HG02798 (cell line): ENCODE measurements around the gene PIP5KL1.

Source experiments
- ATAC-seq: cut with Tn5 transposase; IDR thresholded peaks from one replicate; pipeline ENCODE4 v1.9.1; 2021; ENCODE audit warnings: mild to moderate bottlenecking; ENCODE audit not compliant: unreplicated experiment, poor library complexity

Gene PIP5KL1

DNA sequence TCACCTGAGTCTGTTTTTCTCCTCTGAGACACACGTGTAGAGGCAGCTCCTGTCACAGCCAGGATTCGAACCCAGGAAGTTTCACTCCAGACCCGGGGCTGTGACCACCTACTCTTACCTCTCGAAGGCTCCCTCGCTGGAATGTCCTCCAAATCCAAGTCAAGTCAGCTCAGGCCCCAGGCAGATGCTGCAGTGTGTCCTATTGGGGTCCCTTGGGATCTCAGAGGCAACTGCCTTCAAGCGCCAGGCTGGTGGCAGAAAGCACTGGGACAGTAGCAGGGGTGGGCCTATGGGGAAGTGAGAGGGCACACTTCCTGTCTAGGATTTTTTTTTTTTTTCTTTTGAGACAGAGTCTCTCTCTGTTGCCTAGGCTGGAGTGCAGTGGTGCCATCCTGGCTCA, 13.0 kb downstream of the PIP5KL1 start:
- ATAC-seq, result peak; percentile 19

- ATAC-seq, result peak; percentile 89
Observed at GRCh38 chr9:127916720-127917581, 13.6 kb downstream of the PIP5KL1 start, which contains the start of gene ST6GALNAC4. Gene ST6GALNAC4 (minus strand): TSS chr9:127917041. CDS start chr9:127916419, 622 bp downstream.

- ATAC-seq, result peak; percentile 25
Observed at GRCh38 chr9:127915801-127916719, 14.5 kb downstream of the PIP5KL1 start.

- ATAC-seq, result no peak
Observed at GRCh38 chr9:127915325-127915752, 15.2 kb downstream of the PIP5KL1 start.

- ATAC-seq, result no peak
Observed at GRCh38 chr9:127913682-127914081, 16.9 kb downstream of the PIP5KL1 start.

GRCh38 chr9:127912882-127913281, 17.7 kb downstream of the PIP5KL1 start:
- ATAC-seq, result no peak

- ATAC-seq, result no peak
Observed at GRCh38 chr9:127912296-127912695, 18.3 kb downstream of the PIP5KL1 start.

- ATAC-seq, result no peak
Observed at GRCh38 chr9:127910613-127911205, 19.9 kb downstream of the PIP5KL1 start.

DNA sequence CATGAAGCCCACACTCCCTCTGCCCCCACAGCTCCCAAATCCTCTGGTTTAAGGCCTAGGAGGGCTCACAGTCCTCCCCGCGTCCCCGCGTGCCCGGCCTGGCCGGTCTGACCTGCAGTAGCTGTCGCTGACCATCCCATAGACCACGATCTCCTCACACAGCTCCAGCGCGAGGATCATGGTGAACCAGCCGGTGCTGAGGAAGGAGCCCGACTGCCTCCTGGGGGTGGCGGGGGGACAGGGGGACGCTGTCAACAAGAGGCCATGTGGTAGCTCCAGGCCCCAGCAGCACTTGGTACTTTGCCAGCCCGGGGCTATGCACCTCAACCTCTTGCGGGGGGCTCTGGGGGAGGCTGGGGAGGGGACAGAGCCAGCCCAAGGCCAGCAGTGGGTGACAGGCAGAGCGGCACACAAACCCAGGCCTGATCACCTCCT, 20.7 kb downstream of the PIP5KL1 start:
- no peak for ATAC-seq

DNA sequence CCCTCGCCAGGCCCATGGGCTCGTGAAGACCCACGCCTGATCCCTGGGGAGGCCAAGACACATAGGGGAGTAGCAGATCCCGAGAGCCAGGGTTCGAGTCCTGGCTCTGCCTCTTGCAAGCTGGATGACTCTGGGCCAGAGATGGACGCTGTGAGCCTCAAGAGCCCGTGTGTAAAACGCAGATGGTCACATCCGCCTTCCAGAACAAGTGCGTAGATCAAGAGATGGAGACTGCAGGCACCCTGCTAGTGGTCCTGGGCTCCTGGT, 22.0 kb downstream of the PIP5KL1 start:
- no peak for ATAC-seq

DNA sequence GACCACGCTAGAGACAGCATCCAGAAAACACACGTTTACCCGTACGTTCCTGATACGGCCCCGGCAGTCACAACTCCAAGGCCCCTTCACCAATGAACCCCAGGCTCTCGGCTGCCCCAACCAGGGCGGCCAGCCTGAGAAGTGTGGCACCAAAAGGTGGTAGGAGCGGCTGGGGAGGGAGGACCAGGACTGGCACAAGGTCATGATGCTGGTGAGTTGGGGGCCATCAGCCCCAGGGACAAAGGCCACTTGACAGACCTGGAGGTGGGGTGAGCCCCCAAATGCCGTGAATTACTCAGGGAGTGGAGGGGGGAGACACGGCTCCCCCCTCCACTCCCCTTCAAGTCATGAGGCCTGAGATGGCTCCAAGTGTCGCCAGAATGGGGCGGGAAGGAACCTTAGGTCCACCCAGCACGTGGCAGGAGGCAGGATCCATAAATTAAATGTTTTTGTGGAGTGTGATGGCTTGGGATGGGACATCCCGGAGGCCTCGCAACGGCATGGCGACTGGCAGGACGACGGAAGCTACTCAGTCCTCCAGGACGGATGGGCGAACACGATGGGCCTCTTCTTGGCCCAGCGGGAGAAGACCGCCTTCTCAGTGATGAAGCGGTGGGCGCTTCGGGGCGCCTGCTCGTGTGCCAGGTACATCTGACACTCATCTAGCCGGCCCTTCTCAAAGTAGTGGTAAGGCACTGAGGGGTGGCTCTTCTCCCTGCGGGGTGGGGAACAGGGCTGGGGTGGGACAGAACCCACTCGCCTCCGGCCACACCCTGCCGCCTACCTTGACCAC, 22.5 kb downstream of the PIP5KL1 start:
- ATAC-seq, result no peak

DNA sequence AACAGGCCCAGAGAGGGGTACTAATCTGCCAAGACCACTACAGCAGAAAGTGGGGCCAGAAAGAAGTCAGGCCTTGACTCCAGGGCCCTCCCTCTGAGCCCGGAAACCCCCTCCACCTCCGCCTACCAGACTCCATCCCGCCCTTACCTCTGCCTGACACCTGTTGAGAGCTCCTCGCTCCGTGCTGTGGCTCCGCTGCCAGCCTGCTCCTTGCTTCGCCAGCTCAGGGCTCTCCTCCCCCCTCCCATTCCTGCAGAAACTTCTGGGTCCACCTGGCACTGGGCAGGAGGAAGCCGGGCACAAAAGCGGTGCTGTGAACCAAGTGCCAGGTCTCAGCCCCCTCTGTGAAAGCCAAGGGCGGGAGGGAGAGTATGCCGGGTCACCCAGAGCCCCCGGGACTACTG, 24.8 kb downstream of the PIP5KL1 start:
- peak; percentile 32 for ATAC-seq

DNA sequence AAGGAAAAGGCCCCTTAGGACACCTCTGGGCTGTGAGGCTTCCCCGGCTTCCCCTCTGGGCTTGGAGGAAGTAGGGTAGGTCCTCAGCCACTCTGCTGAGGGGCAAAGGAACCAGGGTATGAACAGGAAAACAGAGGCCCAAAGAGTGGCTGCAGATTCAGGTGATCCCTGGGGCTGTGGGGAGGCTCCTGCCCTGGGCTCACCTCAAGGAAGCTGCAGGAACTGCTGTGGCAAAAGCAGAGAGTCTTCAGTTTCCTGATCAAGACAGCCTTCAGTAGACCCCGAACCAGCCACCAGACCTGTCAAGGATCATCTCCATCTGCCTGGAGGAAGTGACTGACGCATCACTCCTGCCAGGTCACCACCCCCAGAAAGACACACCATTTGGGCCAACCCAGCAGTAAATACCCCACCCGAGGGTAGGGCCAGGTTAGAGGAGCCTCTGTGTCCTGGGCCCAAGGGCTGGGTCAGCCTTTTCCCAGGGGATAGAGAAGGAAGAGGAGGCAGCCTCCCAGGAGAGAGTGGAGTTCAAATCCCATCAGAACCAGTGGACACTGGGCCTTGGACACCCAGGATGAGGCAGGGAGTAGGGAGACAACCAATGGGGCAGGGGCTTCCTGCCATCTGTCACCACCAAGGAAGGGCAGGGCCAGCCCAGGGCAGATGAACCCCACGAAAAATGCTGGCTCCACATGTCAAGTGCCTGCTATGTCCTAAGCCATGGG, 25.4 kb downstream of the PIP5KL1 start:
- ATAC-seq, result no peak

GRCh38 chr9:127904561-127905003, 26.0 kb downstream of the PIP5KL1 start:
- no peak for ATAC-seq

GRCh38 chr9:127903557-127904475, 26.8 kb downstream of the PIP5KL1 start:
- peak; percentile 20 for ATAC-seq

DNA sequence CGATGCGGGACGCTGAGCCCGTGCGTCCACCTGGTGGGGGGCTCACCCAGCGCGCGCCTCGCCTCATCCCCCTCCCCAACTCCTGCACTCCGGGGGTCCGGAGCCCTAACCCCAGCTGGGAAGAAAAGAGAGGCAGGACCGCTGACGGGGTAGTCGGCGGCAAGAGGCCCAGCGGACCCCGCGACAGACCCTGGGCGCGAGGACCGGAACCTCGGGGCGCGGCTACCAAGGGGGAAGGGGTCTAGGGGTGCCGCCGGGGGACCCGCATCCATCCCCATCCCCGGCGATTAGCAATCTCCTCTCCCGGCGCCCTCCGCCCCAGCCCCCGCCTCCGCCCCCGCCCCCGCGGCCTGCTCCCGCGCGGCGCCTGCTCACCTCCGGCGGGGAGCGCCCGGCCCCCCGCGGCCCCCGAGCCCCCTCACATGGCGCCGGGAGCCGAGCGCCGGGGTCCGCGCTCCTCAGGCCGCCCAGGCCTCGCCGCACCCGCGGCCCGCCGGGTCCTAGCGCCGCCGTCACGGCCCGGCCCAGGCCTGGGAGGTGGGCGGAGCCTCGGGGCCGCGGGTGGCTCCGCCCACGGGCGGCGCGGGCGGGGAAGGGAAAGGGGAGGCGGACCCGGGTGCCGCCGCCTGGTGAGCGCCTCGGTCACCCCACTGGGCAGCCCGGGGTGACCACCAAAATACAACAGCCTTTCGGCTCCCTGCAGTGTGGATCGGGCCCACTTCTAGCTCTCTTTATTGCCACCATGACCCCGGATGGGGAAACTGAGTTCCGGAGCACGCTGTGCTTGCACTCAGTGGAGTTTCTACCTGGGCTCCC, 31.2 kb downstream of the PIP5KL1 start, which contains the start of gene ST6GALNAC6:
TSS of gene ST6GALNAC6 (minus strand) at position 476 of the 816 bp plus-strand sequence. CDS start 1,622 bp downstream, outside the sequence.
- peak; percentile 79 for ATAC-seq

DNA sequence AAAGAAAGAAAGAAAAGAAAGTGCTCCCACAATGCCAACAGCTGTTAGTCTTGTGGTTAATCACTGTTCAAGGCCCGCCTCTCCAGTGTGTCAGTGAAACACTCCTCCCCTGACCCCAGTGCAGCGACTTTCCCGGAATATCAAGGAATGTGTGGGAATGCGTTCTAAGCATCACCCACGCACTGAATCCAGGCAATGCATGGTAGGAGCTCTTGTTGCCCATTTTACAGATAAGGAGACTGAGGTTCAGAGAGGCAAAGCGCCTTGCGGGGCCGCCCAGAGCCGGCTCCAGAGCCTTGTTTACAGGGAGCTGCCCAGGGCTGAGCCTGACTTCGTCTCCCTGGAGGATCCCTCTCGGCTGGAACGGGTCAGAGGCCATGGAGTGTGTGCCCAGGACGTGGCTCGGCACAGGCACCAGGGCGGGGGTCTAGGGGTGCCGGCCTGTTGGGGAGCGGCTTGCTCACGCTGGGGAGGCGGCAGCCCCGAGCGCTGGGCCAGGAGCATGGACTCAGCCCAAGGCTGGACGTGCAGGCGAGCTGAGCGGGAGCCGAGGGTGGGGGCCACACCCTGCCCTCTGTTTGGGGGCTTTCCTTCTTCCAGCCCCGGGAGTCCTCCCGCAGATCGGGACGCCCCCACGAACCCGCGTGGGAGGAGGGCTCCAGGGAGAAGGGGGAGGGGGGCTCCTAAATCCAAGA, 32.0 kb downstream of the PIP5KL1 start:
- peak; percentile 17 for ATAC-seq
